Colonic mucosa (tissue), 4 donors: Measurements from ENCODE around the gene KIAA1217. TPM values are rescaled to one million over a fixed set of nuclear protein-coding genes. Genes with fewer than 3 reads are reported as not detected.

Experiments
- DNase-seq: peaks from one replicate; pipeline ENCODE4 v3.0.0-alpha.2; 2020
- H3K27ac ChIP-seq: fragments of 200-600 bp; one replicate; pipeline ENCODE4 v1.8.0; 2021
- H3K27me3 ChIP-seq: fragments of 200-600 bp; one replicate; pipeline ENCODE4 v1.8.0; 2021
- H3K36me3 ChIP-seq: fragments of 200-600 bp; one replicate; pipeline ENCODE4 v1.8.0; 2021
- H3K4me1 ChIP-seq: fragments of 200-600 bp; one replicate; pipeline ENCODE4 v1.8.0; 2021; ENCODE audit warnings: mild to moderate bottlenecking
- H3K4me3 ChIP-seq: fragments of 200-600 bp; one replicate; pipeline ENCODE4 v1.8.0; 2021
- H3K9ac ChIP-seq, 2 donors: one replicate each; pipeline ENCODE4 v1.7.0; 2013; ENCODE audit warnings: control low read depth in 2 of 2, low read depth in 2 of 2, low read length in 2 of 2
- H3K9me3 ChIP-seq: fragments of 200-600 bp; one replicate; pipeline ENCODE4 v1.8.0; 2021
- CTCF ChIP-seq: fragments of 200-600 bp; IDR thresholded peaks from one replicate; pipeline ENCODE4 v1.8.0; 2022; ENCODE audit warnings: antibody characterized with exemption, mild to moderate bottlenecking
- intact Hi-C: fragments of 100-400 bp; cut with DNase I; formaldehyde crosslinking; loops from one replicate; pipeline ENCODE4 v1.14.1; 2022
- total RNA-seq, 2 donors: library from RNA; stranded (reverse); fragmentation: NEBNext Ultra II Directional in 1 of 2; extraction: Animal tissue kit (Norgen Biotek cat#: 25700) in 1 of 2; gene quantifications; one replicate each; pipeline ENCODE4 v1.2.1, GENCODE V29; 2021
- donor health status: healthy.
- donor health status: DM: no; HTN: no; CAD: no.
- donor health status: DM: no; HTN: no; CAD: no.

The KIAA1217 gene
- total RNA-seq, 2 donors from 2014 or later = 34.2 to 61.2 TPM

- no peak overlapping the region for H3K27ac ChIP-seq
- H3K4me1 ChIP-seq = no peaks in the 10 kb centered on the region
- H3K27me3 ChIP-seq = no peaks in the 10 kb centered on the region
- no peak overlapping the region for H3K4me3 ChIP-seq
- no peaks in the 10 kb centered on the region for H3K36me3 ChIP-seq
- intact Hi-C loops = no loop called here
- TF ChIP-seq CTCF = no peak
- no peak overlapping the region for H3K9ac ChIP-seq
- no peak for DNase-seq
- no peaks in the 10 kb centered on the region for H3K9me3 ChIP-seq
These were observed 198.0 kb downstream of the KIAA1217 start for GRCh38 chr10:24406809-24407483.

GRCh38 chr10:24407928-24408327 lies 199.0 kb downstream of the KIAA1217 start:
- no peaks in the 10 kb centered on the region for H3K4me1 ChIP-seq
- H3K9me3 ChIP-seq = no peaks in the 10 kb centered on the region
- TF ChIP-seq CTCF = no peak
- intact Hi-C loops = no loop called here
- H3K36me3 ChIP-seq = no peaks in the 10 kb centered on the region
- DNase-seq = no peak
- no peak overlapping the region for H3K4me3 ChIP-seq
- no peak overlapping the region for H3K9ac ChIP-seq
- H3K27ac ChIP-seq = no peak overlapping the region
- no peaks in the 10 kb centered on the region for H3K27me3 ChIP-seq

GRCh38 chr10:24408365-24408764 lies 199.4 kb downstream of the KIAA1217 start:
- Histone ChIP-seq H3K9ac (no peak overlapping the region), H3K9me3 (no peaks in the 10 kb centered on the region), H3K36me3 (no peaks in the 10 kb centered on the region), H3K27me3 (no peaks in the 10 kb centered on the region), H3K4me3 (no peak overlapping the region), H3K4me1 (no peaks in the 10 kb centered on the region), H3K27ac (no peak overlapping the region)
- no peak for TF ChIP-seq CTCF
- intact Hi-C loops = no loop called here
- no peak for DNase-seq

- H3K36me3 ChIP-seq = no peaks in the 10 kb centered on the region
- TF ChIP-seq CTCF = no peak
- no peak overlapping the region for H3K9ac ChIP-seq
- peaks cover 7% of the 10 kb centered on the region for H3K4me1 ChIP-seq
- intact Hi-C loops = no loop called here
- no peaks in the 10 kb centered on the region for H3K9me3 ChIP-seq
- no peak for DNase-seq
- no peak overlapping the region for H3K4me3 ChIP-seq
- H3K27me3 ChIP-seq = no peaks in the 10 kb centered on the region
- H3K27ac ChIP-seq = peak overlapping the region; percentile 74
These were observed 205.7 kb downstream of the KIAA1217 start for GRCh38 chr10:24414597-24414996.

- Histone ChIP-seq H3K9me3 (no peaks in the 10 kb centered on the region), H3K36me3 (no peaks in the 10 kb centered on the region), H3K4me1 (peaks cover 7% of the 10 kb centered on the region), H3K27me3 (no peaks in the 10 kb centered on the region), H3K4me3 (no peak overlapping the region), H3K27ac (peak overlapping the region; percentile 74), H3K9ac (peak overlapping the region in 1 of 2 donors; percentile 69)
- intact Hi-C loops = loop anchor here (5.0 kb wide), 1 partner anchor 47 kb away; no protein-coding TSS in a partner anchor
- TF ChIP-seq CTCF = no peak
- peak; percentile 91 for DNase-seq
These were observed 206.7 kb downstream of the KIAA1217 start for GRCh38 chr10:24415455-24416125.
